ENCODE data around the gene SMURF1. TPM values are rescaled to one million over a fixed set of nuclear protein-coding genes. Genes with fewer than 3 reads are reported as not detected.

SMURF1 gene
- total RNA-seq, 1 donor from 2014 or later: 10.0 TPM

GRCh38 chr7:99030457-99030856 lies 113.5 kb downstream of the SMURF1 start:
- Histone ChIP-seq H3K27me3 (ENCODE audit: low read depth) (no peaks in the 10 kb centered on the region), H3K4me1 (peaks cover 33% of the 10 kb centered on the region), H3K4me3 (no peak overlapping the region), H3K36me3 (peaks cover 83% of the 10 kb centered on the region), H3K27ac (replicated peaks) (peak overlapping the region; percentile 82), H3K9me3 (replicated peaks) (peaks cover 8% of the 10 kb centered on the region)
- no peak for DNase-seq
- TF ChIP-seq CTCF (IDR thresholded peaks at IDR 0.05; ENCODE audit: borderline replicate concordance): no peak
- intact Hi-C loops (cut with micrococcal nuclease): no loop called here

GRCh38 chr7:99029466-99030435 lies 114.2 kb downstream of the SMURF1 start:
- peak overlapping the region; percentile 82 for H3K27ac ChIP-seq (replicated peaks)
- no peak for DNase-seq
- peaks cover 75% of the 10 kb centered on the region for H3K36me3 ChIP-seq
- no peak overlapping the region for H3K4me3 ChIP-seq
- no peak for TF ChIP-seq CTCF (IDR thresholded peaks at IDR 0.05; ENCODE audit: borderline replicate concordance)
- intact Hi-C loops (cut with micrococcal nuclease): no loop called here
- no peaks in the 10 kb centered on the region for H3K27me3 ChIP-seq (ENCODE audit: low read depth)
- H3K9me3 ChIP-seq (replicated peaks): peaks cover 8% of the 10 kb centered on the region
- peaks cover 33% of the 10 kb centered on the region for H3K4me1 ChIP-seq

GRCh38 chr7:99028261-99028973 lies 115.5 kb downstream of the SMURF1 start:
- Histone ChIP-seq H3K4me1 (peaks cover 33% of the 10 kb centered on the region), H3K4me3 (no peak overlapping the region), H3K27ac (replicated peaks) (no peak overlapping the region), H3K9me3 (replicated peaks) (peaks cover 8% of the 10 kb centered on the region), H3K27me3 (ENCODE audit: low read depth) (no peaks in the 10 kb centered on the region), H3K36me3 (peaks cover 62% of the 10 kb centered on the region)
- no peak for TF ChIP-seq CTCF (IDR thresholded peaks at IDR 0.05; ENCODE audit: borderline replicate concordance)
- no peak for DNase-seq
- intact Hi-C loops (cut with micrococcal nuclease): no loop called here

GRCh38 chr7:99027841-99028240 lies 116.1 kb downstream of the SMURF1 start:
- peaks cover 56% of the 10 kb centered on the region for H3K36me3 ChIP-seq
- H3K4me3 ChIP-seq: no peak overlapping the region
- no peaks in the 10 kb centered on the region for H3K27me3 ChIP-seq (ENCODE audit: low read depth)
- intact Hi-C loops (cut with micrococcal nuclease): no loop called here
- DNase-seq: no peak
- H3K4me1 ChIP-seq: peaks cover 33% of the 10 kb centered on the region
- no peak overlapping the region for H3K27ac ChIP-seq (replicated peaks)
- H3K9me3 ChIP-seq (replicated peaks): peaks cover 8% of the 10 kb centered on the region
- TF ChIP-seq CTCF (IDR thresholded peaks at IDR 0.05; ENCODE audit: borderline replicate concordance): no peak

- peaks cover 50% of the 10 kb centered on the region for H3K36me3 ChIP-seq
- H3K9me3 ChIP-seq (replicated peaks): peaks cover 8% of the 10 kb centered on the region
- no peak overlapping the region for H3K4me3 ChIP-seq
- H3K4me1 ChIP-seq: peaks cover 33% of the 10 kb centered on the region
- TF ChIP-seq CTCF (IDR thresholded peaks at IDR 0.05; ENCODE audit: borderline replicate concordance): no peak
- no peaks in the 10 kb centered on the region for H3K27me3 ChIP-seq (ENCODE audit: low read depth)
- intact Hi-C loops (cut with micrococcal nuclease): no loop called here
- no peak for DNase-seq
- H3K27ac ChIP-seq (replicated peaks): no peak overlapping the region
These were observed 116.7 kb downstream of the SMURF1 start for GRCh38 chr7:99027241-99027640.

Measured in left ventricle myocardium inferior (tissue), 1 donor.